GM12878 (cell line): ENCODE data around the gene YWHAH. TPM values are rescaled to one million over a fixed set of nuclear protein-coding genes. Genes with fewer than 3 reads are reported as not detected.

Experiments used
- ATAC-seq: fragments of 200-7000 bp; cut with Tn5 transposase; 3 replicates; pipeline ENCODE4 v1.9.1; 2020; ENCODE audit warnings: mild to moderate bottlenecking, moderate library complexity
- BruUV-seq: library from RNA; stranded (reverse); fragments of 400-500 nt; replicated peaks from 2 replicates; lab custom pipeline; 2021; lab: Mats Ljungman, UMichigan
- CTCF ChIA-PET: fragments of 300-600 bp; sonication (Branson Sonifier 250); formaldehyde crosslinking; extraction: SDS; loops from one replicate; lab custom pipeline; 2021; ENCODE audit warnings: inconsistent platforms; lab: Yijun Ruan, JAX
- POLR2A ChIA-PET: fragments of 350-600 bp; formaldehyde crosslinking; extraction: SDS; loops from one replicate; lab custom pipeline; 2021; ENCODE audit warnings: inconsistent platforms; lab: Charles Lee
- RAD21 ChIA-PET: fragments of 300-600 bp; sonication (Branson Sonifier 250); formaldehyde crosslinking; loops from one replicate; lab custom pipeline; 2023; ENCODE audit warnings: antibody characterized with exemption; ENCODE audit not compliant: unreplicated experiment; lab: Charles Lee
- SMC1A ChIA-PET: fragments of 300-600 bp; sonication (Branson Sonifier 250); formaldehyde crosslinking; loops from one replicate; lab custom pipeline; 2023; ENCODE audit not compliant: unreplicated experiment, uncharacterized antibody; lab: Charles Lee
- DNase-seq: peaks from one replicate; pipeline ENCODE4 v3.0.0-alpha.2; 2011; ENCODE audit warnings: low read depth, low spot score
- FAIRE-seq: peaks from 3 replicates; lab custom pipeline; 2011; peaks lifted over from hg19 to GRCh38; lab: Jason Lieb, UNC
- H2AFZ ChIP-seq: 2 replicates; pipeline ENCODE4 v1.6.0; 2011; ENCODE audit warnings: low read depth, low read length, control low read depth; ENCODE audit not compliant: control insufficient read depth
- H3K27ac ChIP-seq: 2 replicates; pipeline ENCODE4 v1.5.1; 2011; ENCODE audit warnings: control low read depth; ENCODE audit not compliant: control insufficient read depth, insufficient read depth
- H3K27me3 ChIP-seq, 2 experiments: replicated peaks in 1 of 2; 2 replicates each; pipeline versions ENCODE4 v1.6.0 to v1.6.1; 2011; ENCODE audit warnings: low read length in 1 of 2; ENCODE audit not compliant: control insufficient read depth in 2 of 2, insufficient read depth in 2 of 2
- H3K36me3 ChIP-seq, 2 experiments: 2 replicates each; pipeline ENCODE4 v1.5.1; 2011; ENCODE audit warnings: low read length in 1 of 2; ENCODE audit not compliant: control insufficient read depth in 2 of 2, insufficient read depth in 2 of 2
- H3K4me1 ChIP-seq: 2 replicates; pipeline ENCODE4 v1.6.1; 2011; ENCODE audit warnings: mild to moderate bottlenecking, low read length, moderate library complexity, mixed read lengths; ENCODE audit not compliant: control insufficient read depth, insufficient read depth
- H3K4me2 ChIP-seq: 2 replicates; pipeline ENCODE4 v1.6.0; 2011; ENCODE audit warnings: control low read depth; ENCODE audit not compliant: control insufficient read depth, insufficient read depth
- H3K4me3 ChIP-seq: fragments of 200-600 bp; sonication (generic); 2 replicates; pipeline ENCODE4 v1.5.1; 2016
- H3K79me2 ChIP-seq: 2 replicates; pipeline ENCODE4 v1.6.0; 2011; ENCODE audit warnings: low read length; ENCODE audit not compliant: control insufficient read depth, insufficient read depth
- H3K9ac ChIP-seq: 2 replicates; pipeline ENCODE4 v1.8.0; 2011; ENCODE audit warnings: low read length, control low read depth, mixed read lengths; ENCODE audit not compliant: control insufficient read depth, insufficient read depth
- H3K9me3 ChIP-seq: replicated peaks from 3 replicates; pipeline ENCODE4 v1.5.1; 2011; ENCODE audit warnings: mild to moderate bottlenecking, low read length; ENCODE audit not compliant: control insufficient read depth, insufficient read depth
- H4K20me1 ChIP-seq: 2 replicates; pipeline ENCODE4 v1.6.0; 2011; ENCODE audit not compliant: control insufficient read depth, insufficient read depth
- BCLAF1 ChIP-seq: fragments of 450-650 bp; IDR thresholded peaks from 2 replicates; pipeline ENCODE4 v1.6.1; 2017; ENCODE audit warnings: antibody characterized with exemption, mild to moderate bottlenecking, moderate library complexity
- FOXK2 ChIP-seq: fragments of 450-650 bp; IDR thresholded peaks from 2 replicates; pipeline ENCODE4 v1.6.1; 2017; ENCODE audit warnings: mild to moderate bottlenecking, moderate library complexity
- MAX ChIP-seq: IDR thresholded peaks from 2 replicates; pipeline ENCODE4 v1.6.1; 2012; ENCODE audit warnings: low read depth, low read length, improper control_type of control experiment
- RELB ChIP-seq: fragments of 450-650 bp; IDR thresholded peaks from 2 replicates; pipeline ENCODE4 v1.6.1; 2017; ENCODE audit warnings: low read depth, mild to moderate bottlenecking, moderate library complexity
- WGBS: methylation state at CpG from one replicate; pipeline ENCODE4 v1.1.6; 2016; ENCODE audit warnings: low lambda C conversion rate; ENCODE audit not compliant: insufficient replicate concordance, insufficient coverage; ENCODE audit errors: missing lambda C conversion rate; 5-methylcytosine and 5-hydroxymethylcytosine counted together
- in situ Hi-C: fragments of 300-500 bp; cut with MboI; formaldehyde crosslinking; loops from 9 replicates; pipeline ENCODE4 v1.14.3; 2018; ENCODE audit warnings: mixed read lengths
- intact Hi-C: fragments of 100-400 bp; cut with micrococcal nuclease; formaldehyde crosslinking; loops from one replicate; pipeline ENCODE4 v1.14.2; 2022; ENCODE audit not compliant: unreplicated experiment
- polyA plus RNA-seq, 11 experiments: library from polyadenylated mRNA; depleted of rRNA in 4 of 11; unstranded in 6 of 11; stranded (reverse) in 5 of 11; fragments of >200 nt; fragmentation: Nextera tagmentation in 4 of 11; fragmentation: Illumina TruSeq in 1 of 11; extraction: Ambion mirVana in 4 of 11; extraction: Trizol in 1 of 11; gene quantifications; 1 replicate in 1 of 11; 2 replicates in 10 of 11; pipeline versions ENCODE4 v1.2.1 to v1.2.3, GENCODE V29; 2011 to 2016; ENCODE audit warnings: inconsistent platforms in 2 of 11, missing spikeins in 2 of 11, low read depth in 1 of 11
- total RNA-seq, 4 experiments: library from RNA; depleted of rRNA in 3 of 4; stranded (reverse); fragments of >200 nt in 3 of 4; fragmentation: Illumina TruSeq in 1 of 4; extraction: Trizol in 1 of 4; gene quantifications; 2 replicates each; pipeline versions ENCODE4 v1.2.1 to v1.2.3, GENCODE V29; 2013 to 2021
- TF ChIP-seq, protein P1 (sequence below), 3 experiments: IDR thresholded peaks in 2 of 3; conservative IDR thresholded peaks in 1 of 3; 2 replicates each; pipeline ENCODE4 v1.5.1; 2011; ENCODE audit warnings: low read depth in 3 of 3, low read length in 3 of 3, mild to moderate bottlenecking in 3 of 3, control low read depth in 2 of 3, moderate library complexity in 2 of 3, inconsistent platforms in 1 of 3, mixed read lengths in 1 of 3; ENCODE audit not compliant: control insufficient read depth in 2 of 3, insufficient read depth in 1 of 3; ENCODE audit errors: extremely low read depth in 1 of 3
- TF ChIP-seq, protein P2 (sequence below): fragments of 450-650 bp; IDR thresholded peaks from 2 replicates; pipeline ENCODE4 v1.6.1; 2014; ENCODE audit warnings: mild to moderate bottlenecking
- TF ChIP-seq, protein P3 (sequence below): fragments of 450-650 bp; IDR thresholded peaks from 2 replicates; pipeline ENCODE4 v1.6.1; 2017; ENCODE audit warnings: mild to moderate bottlenecking, low read depth, inconsistent platforms; ENCODE audit not compliant: poor library complexity, severe bottlenecking

Gene YWHAH
- total and polyA plus RNA-seq, 10 of the 15 experiments (the other 5 are each of a cell fraction or from before 2014, with no cell fraction given), result 34.2 to 197 (median 115) TPM

GRCh38 chr22:31896472-31896871 lies 47.9 kb upstream of the YWHAH start (continued):
- TF ChIP-seq BCLAF1, result no peak
- TF ChIP-seq, protein P1, sequence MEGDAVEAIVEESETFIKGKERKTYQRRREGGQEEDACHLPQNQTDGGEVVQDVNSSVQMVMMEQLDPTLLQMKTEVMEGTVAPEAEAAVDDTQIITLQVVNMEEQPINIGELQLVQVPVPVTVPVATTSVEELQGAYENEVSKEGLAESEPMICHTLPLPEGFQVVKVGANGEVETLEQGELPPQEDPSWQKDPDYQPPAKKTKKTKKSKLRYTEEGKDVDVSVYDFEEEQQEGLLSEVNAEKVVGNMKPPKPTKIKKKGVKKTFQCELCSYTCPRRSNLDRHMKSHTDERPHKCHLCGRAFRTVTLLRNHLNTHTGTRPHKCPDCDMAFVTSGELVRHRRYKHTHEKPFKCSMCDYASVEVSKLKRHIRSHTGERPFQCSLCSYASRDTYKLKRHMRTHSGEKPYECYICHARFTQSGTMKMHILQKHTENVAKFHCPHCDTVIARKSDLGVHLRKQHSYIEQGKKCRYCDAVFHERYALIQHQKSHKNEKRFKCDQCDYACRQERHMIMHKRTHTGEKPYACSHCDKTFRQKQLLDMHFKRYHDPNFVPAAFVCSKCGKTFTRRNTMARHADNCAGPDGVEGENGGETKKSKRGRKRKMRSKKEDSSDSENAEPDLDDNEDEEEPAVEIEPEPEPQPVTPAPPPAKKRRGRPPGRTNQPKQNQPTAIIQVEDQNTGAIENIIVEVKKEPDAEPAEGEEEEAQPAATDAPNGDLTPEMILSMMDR (IDR thresholded peaks at IDR 0.05 in 2 of 3, conservative IDR thresholded peaks at IDR 0.05 in 1 of 3; ENCODE audit: control insufficient read depth in 2 of 3, extremely low read depth in 1 of 3, insufficient read depth in 1 of 3, low read depth in 3 of 3, low read length in 3 of 3), result no peak

DNA sequence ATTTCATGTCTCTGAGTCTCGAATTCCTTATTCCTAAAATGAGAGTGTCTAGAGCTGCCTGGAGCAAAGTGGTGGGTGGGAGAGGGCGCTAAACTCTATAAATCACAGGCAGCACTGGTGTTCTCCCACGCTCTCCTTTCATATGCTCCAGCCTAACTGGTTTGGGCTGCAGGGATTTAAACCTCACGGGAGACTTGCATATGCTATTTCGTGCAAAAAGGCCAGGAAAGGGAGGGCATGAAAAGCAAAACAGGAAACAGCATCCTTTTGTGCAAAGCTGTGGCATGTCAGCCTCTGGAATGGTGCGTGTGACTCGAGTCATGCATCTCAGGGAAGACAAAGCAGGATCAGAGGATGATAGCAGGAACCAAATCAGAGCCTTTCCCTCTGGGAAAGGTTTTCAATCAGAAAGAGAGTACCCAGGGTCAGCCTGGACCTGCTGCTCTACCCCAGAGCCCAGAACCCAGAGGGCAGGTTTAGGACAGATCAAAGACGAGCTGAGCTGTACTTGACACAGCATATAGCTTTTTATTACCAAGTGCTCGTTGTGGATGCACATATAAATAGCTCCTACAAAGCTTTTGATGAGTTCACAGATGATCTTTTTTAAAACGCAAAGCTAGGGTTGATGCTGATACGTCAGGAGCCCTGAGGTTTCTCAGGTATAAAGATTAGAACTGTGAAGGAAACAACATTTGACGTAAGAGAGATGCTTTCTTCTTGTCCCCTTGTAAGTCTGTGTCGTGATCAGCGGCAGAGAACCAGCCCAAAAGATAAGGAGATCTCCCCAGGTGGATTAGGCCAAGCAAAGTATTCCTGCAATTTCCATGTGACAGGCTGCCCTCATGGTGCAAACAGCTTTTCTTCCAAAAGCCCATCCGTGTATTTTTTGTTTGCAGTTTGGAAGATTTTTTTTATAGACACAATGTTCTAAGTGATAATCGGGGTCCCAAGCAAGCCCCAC lies 46.2 kb upstream of the YWHAH start:
- H3K9me3 ChIP-seq, result no peaks in the 10 kb centered on the region
- H3K4me1 ChIP-seq, result no peaks in the 10 kb centered on the region
- no peak overlapping the region for H3K4me3 ChIP-seq
- H2AFZ ChIP-seq, result no peak overlapping the region
- DNase-seq, result no peak
- H3K4me2 ChIP-seq, result no peak overlapping the region
- H4K20me1 ChIP-seq, result no peaks in the 10 kb centered on the region
- no peak overlapping the region for H3K27ac ChIP-seq
- no peaks in the 10 kb centered on the region for H3K27me3 ChIP-seq
- RAD21 ChIA-PET, result interaction anchor here (0.9 kb wide), 1 partner anchor 82 kb away, joined by 3 read pairs; no protein-coding TSS in a partner anchor
- H3K36me3 ChIP-seq, result peaks cover 1 to 14% of the 10 kb centered on the region in 2 experiments
- 88% methylated on average over 16 of the region's 16 CpGs for WGBS
- no peak overlapping the region for H3K9ac ChIP-seq
- POLR2A ChIA-PET, result no interaction called here
- FAIRE-seq, result no peak
- CTCF ChIA-PET, result interaction anchor here (0.6 kb wide), 1 partner anchor 10 kb away, joined by 3 read pairs; no protein-coding TSS in a partner anchor
- SMC1A ChIA-PET, result interaction anchor here (0.9 kb wide), 1 partner anchor 48 kb away, joined by 3 read pairs; no protein-coding TSS in a partner anchor
- in situ Hi-C loops (no loop called here), intact Hi-C loops (no loop called here)
- no peaks in the 10 kb centered on the region for H3K79me2 ChIP-seq
- no peak for ATAC-seq
- BruUV-seq, result no TSS peak
- TF ChIP-seq, protein P2, sequence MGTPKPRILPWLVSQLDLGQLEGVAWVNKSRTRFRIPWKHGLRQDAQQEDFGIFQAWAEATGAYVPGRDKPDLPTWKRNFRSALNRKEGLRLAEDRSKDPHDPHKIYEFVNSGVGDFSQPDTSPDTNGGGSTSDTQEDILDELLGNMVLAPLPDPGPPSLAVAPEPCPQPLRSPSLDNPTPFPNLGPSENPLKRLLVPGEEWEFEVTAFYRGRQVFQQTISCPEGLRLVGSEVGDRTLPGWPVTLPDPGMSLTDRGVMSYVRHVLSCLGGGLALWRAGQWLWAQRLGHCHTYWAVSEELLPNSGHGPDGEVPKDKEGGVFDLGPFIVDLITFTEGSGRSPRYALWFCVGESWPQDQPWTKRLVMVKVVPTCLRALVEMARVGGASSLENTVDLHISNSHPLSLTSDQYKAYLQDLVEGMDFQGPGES, result no peak
- TF ChIP-seq RELB, result no peak
- TF ChIP-seq MAX, result no peak
- TF ChIP-seq FOXK2, result no peak
- TF ChIP-seq, protein P3, sequence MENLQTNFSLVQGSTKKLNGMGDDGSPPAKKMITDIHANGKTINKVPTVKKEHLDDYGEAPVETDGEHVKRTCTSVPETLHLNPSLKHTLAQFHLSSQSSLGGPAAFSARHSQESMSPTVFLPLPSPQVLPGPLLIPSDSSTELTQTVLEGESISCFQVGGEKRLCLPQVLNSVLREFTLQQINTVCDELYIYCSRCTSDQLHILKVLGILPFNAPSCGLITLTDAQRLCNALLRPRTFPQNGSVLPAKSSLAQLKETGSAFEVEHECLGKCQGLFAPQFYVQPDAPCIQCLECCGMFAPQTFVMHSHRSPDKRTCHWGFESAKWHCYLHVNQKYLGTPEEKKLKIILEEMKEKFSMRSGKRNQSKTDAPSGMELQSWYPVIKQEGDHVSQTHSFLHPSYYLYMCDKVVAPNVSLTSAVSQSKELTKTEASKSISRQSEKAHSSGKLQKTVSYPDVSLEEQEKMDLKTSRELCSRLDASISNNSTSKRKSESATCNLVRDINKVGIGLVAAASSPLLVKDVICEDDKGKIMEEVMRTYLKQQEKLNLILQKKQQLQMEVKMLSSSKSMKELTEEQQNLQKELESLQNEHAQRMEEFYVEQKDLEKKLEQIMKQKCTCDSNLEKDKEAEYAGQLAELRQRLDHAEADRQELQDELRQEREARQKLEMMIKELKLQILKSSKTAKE, result no peak
